A673 (cell line): ENCODE data around the gene ARHGAP26. TPM values are rescaled to one million over a fixed set of nuclear protein-coding genes. Genes with fewer than 3 reads are reported as not detected.

Source experiments
- BruUV-seq: library from RNA; stranded (reverse); fragments of 400-500 nt; replicated peaks from 2 replicates; lab custom pipeline; 2021; lab: Mats Ljungman, UMichigan
- CTCF ChIA-PET: fragments of 300-600 bp; sonication (Branson Sonifier 250); formaldehyde crosslinking; loops from one replicate; lab custom pipeline; 2022; ENCODE audit warnings: antibody characterized with exemption; lab: Charles Lee
- POLR2A ChIA-PET: fragments of 300-600 bp; sonication (Branson Sonifier 250); formaldehyde crosslinking; loops from one replicate; lab custom pipeline; 2022; ENCODE audit warnings: antibody characterized with exemption; ENCODE audit not compliant: low non-redundant PET; lab: Charles Lee
- DNase-seq: peaks from one replicate; pipeline ENCODE4 v3.0.0-alpha.2; 2015; ENCODE audit warnings: low spot score
- H3K27ac ChIP-seq: fragments of 200-600 bp; sonication (generic); 2 replicates; pipeline ENCODE4 v1.5.1; 2016; ENCODE audit warnings: mixed run types, low read depth, mild to moderate bottlenecking, mixed read lengths, antibody characterized with exemption, low read length; ENCODE audit not compliant: poor library complexity, severe bottlenecking
- H3K27me3 ChIP-seq: fragments of 200-600 bp; sonication (generic); replicated peaks from 2 replicates; pipeline ENCODE4 v1.6.1; 2017; ENCODE audit warnings: mixed run types, low read depth, mild to moderate bottlenecking, mixed read lengths, antibody characterized with exemption, low read length; ENCODE audit not compliant: insufficient read depth, poor library complexity
- H3K36me3 ChIP-seq: fragments of 200-600 bp; sonication (generic); 2 replicates; pipeline ENCODE4 v1.6.1; 2016; ENCODE audit warnings: mixed run types, mild to moderate bottlenecking, mixed read lengths, antibody characterized with exemption, low read length; ENCODE audit not compliant: insufficient read depth, poor library complexity, severe bottlenecking
- H3K4me1 ChIP-seq: fragments of 200-600 bp; sonication (generic); 2 replicates; pipeline ENCODE4 v1.6.1; 2017; ENCODE audit warnings: mixed run types, mild to moderate bottlenecking, mixed read lengths, antibody characterized with exemption, low read length; ENCODE audit not compliant: insufficient read depth, poor library complexity, severe bottlenecking
- H3K4me3 ChIP-seq: fragments of 200-600 bp; sonication (generic); 2 replicates; pipeline ENCODE4 v1.5.1; 2016; ENCODE audit warnings: low read depth, mixed run types, mild to moderate bottlenecking, mixed read lengths, low read length; ENCODE audit not compliant: poor library complexity, severe bottlenecking
- H3K9me3 ChIP-seq: fragments of 200-600 bp; sonication (generic); 2 replicates; pipeline ENCODE4 v1.6.1; 2016; ENCODE audit warnings: mixed run types, low read depth, mild to moderate bottlenecking, mixed read lengths, antibody characterized with exemption, low read length; ENCODE audit not compliant: poor library complexity, severe bottlenecking
- CTCF ChIP-seq: fragments of 300-800, 200-600 bp; sonication (generic); conservative IDR thresholded peaks from 2 replicates; pipeline ENCODE4 v1.5.1; 2017; ENCODE audit warnings: low read depth, mild to moderate bottlenecking, antibody characterized with exemption, low read length, moderate library complexity, mixed read lengths
- EZH2 ChIP-seq: fragments of 200-600 bp; sonication (generic); IDR thresholded peaks from 2 replicates; pipeline ENCODE4 v1.6.1; 2017; ENCODE audit warnings: borderline replicate concordance, low read depth, mild to moderate bottlenecking, mixed read lengths, antibody characterized with exemption, low read length; ENCODE audit not compliant: poor library complexity, severe bottlenecking
- intact Hi-C: fragments of 100-400 bp; cut with micrococcal nuclease; formaldehyde crosslinking; loops from one replicate; pipeline ENCODE4 v1.10.0; 2022; ENCODE audit not compliant: unreplicated experiment
- total RNA-seq: library from RNA; stranded (reverse); gene quantifications from 2 replicates; pipeline ENCODE4 v1.2.3, GENCODE V29; 2021

Gene ARHGAP26
- total RNA-seq, 1 experiment from 2014 or later = 25.5 TPM

- BruUV-seq = no TSS peak
- CTCF ChIA-PET = no interaction called here
- no peak for DNase-seq
- POLR2A ChIA-PET = no interaction called here
- TF ChIP-seq CTCF (no peak), EZH2 (no peak)
- Histone ChIP-seq H3K9me3 (peaks cover 5% of the 10 kb centered on the region), H3K27me3 (no peaks in the 10 kb centered on the region), H3K27ac (no peak overlapping the region), H3K4me1 (no peaks in the 10 kb centered on the region), H3K4me3 (no peak overlapping the region), H3K36me3 (no peaks in the 10 kb centered on the region)
- intact Hi-C loops = no loop called here
These were observed 495.8 kb downstream of the ARHGAP26 start for GRCh38 chr5:143265995-143266394.

GRCh38 chr5:143267186-143267585, 497.0 kb downstream of the ARHGAP26 start:
- no peak for TF ChIP-seq CTCF
- no peak for TF ChIP-seq EZH2
- POLR2A ChIA-PET = no interaction called here
- CTCF ChIA-PET = no interaction called here
- no peaks in the 10 kb centered on the region for H3K36me3 ChIP-seq
- no peak overlapping the region for H3K4me3 ChIP-seq
- no peaks in the 10 kb centered on the region for H3K27me3 ChIP-seq
- BruUV-seq = no TSS peak
- H3K9me3 ChIP-seq = peaks cover 5% of the 10 kb centered on the region
- H3K4me1 ChIP-seq = no peaks in the 10 kb centered on the region
- intact Hi-C loops = no loop called here
- no peak for DNase-seq
- H3K27ac ChIP-seq = no peak overlapping the region

DNA sequence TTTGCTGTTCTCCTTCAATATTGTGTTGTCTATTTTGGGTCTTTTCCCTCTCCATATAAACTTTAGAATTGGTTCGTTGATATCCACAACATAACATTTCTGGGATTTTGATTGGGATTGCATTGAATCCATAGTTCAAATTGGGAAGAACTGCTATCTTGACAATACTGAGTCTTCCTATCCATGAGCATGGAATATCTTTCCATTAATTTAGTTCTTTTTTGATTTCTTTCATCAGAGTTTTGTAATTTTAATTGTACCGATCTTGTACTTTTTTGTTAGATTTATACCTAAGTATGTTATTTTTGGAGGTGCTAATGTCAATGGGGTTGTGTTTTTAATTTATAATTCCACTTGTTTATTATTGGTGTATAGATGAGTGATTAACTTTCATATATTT, 498.2 kb downstream of the ARHGAP26 start:
- Histone ChIP-seq H3K4me1 (no peaks in the 10 kb centered on the region), H3K36me3 (no peaks in the 10 kb centered on the region), H3K9me3 (peaks cover 5% of the 10 kb centered on the region), H3K27me3 (no peaks in the 10 kb centered on the region), H3K4me3 (no peak overlapping the region), H3K27ac (no peak overlapping the region)
- BruUV-seq = no TSS peak
- CTCF ChIA-PET = no interaction called here
- TF ChIP-seq EZH2 = no peak
- TF ChIP-seq CTCF = no peak
- POLR2A ChIA-PET = no interaction called here
- intact Hi-C loops = no loop called here
- no peak for DNase-seq
